ENCODE results near the gene CENPX.

GRCh38 chr17:82016061-82016874 lies 6.4 kb downstream of the CENPX start:
- TF ChIP-seq POLR2AphosphoS5 (IDR thresholded peaks at IDR 0.05; ENCODE audit: borderline replicate concordance, low read depth, low read length), result no peak
- TF ChIP-seq EZH2 (IDR thresholded peaks at IDR 0.05), result no peak
- TF ChIP-seq FOXP2 (optimal IDR thresholded peaks at IDR 0.05; ENCODE audit: control extremely low read depth, extremely low read length, insufficient read depth), result no peak
